Measurements from ENCODE around the gene MTFP1.
"Not testable (repeated sequence)": the region's sequence is repeated elsewhere in the genome, so short reads cannot be mapped to it uniquely, and the experiment has no call there.

MTFP1 gene

GRCh38 chr22:30430933-30431332, 5.4 kb downstream of the MTFP1 start:
- peaks cover 14% of the 10 kb centered on the region for H3K36me3 Mint-ChIP-seq
- no peak overlapping the region for H3K27ac Mint-ChIP-seq
- H3K4me3 Mint-ChIP-seq = no peak overlapping the region
- H3K27me3 Mint-ChIP-seq = no peaks in the 10 kb centered on the region
- H3K4me1 Mint-ChIP-seq = peaks cover 31% of the 10 kb centered on the region
- H3K9me3 Mint-ChIP-seq = no peaks in the 10 kb centered on the region

- Mint-ChIP-seq H3K9me3 (peaks cover 4% of the 10 kb centered on the region), H3K36me3 (peaks cover 15% of the 10 kb centered on the region), H3K4me3 (no peak overlapping the region), H3K27ac (no peak overlapping the region), H3K4me1 (peaks cover 24% of the 10 kb centered on the region), H3K27me3 (no peaks in the 10 kb centered on the region)
Measured at GRCh38 chr22:30432096-30432495, 6.5 kb downstream of the MTFP1 start.

DNA sequence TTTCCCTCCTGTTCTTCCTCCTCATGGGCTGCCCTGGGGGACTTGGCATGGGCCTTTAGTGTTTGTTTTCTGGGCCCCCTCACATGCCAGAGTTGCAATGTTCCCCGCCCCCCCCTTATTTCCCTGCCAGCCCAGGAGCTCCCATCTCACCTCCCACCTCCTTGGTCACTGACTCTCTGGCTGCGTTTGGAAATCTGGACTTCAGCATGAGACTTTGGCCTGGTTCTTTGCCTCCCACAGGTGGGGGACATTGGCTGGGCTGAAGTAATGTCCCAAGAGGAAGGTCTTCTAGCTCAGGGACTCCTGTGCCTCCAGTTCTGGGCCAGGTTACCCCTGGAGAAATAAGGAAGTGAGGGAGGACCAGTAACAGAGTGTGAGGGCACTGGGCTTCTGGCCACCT, 7.0 kb downstream of the MTFP1 start:
- H3K4me3 Mint-ChIP-seq = no peak overlapping the region

GRCh38 chr22:30433227-30433626, 7.7 kb downstream of the MTFP1 start:
- Mint-ChIP-seq H3K4me3 (no peak overlapping the region), H3K27me3 (no peaks in the 10 kb centered on the region), H3K36me3 (peaks cover 13% of the 10 kb centered on the region), H3K4me1 (peaks cover 20% of the 10 kb centered on the region), H3K9me3 (peaks cover 5% of the 10 kb centered on the region), H3K27ac (no peak overlapping the region)

More for the DNA sequence above, 7.0 kb downstream of the MTFP1 start:
- H3K36me3 Mint-ChIP-seq = peaks cover 16% of the 10 kb centered on the region
- no peak overlapping the region for H3K27ac Mint-ChIP-seq
- peaks cover 5% of the 10 kb centered on the region for H3K9me3 Mint-ChIP-seq
- peaks cover 20% of the 10 kb centered on the region for H3K4me1 Mint-ChIP-seq
- no peaks in the 10 kb centered on the region for H3K27me3 Mint-ChIP-seq

DNA sequence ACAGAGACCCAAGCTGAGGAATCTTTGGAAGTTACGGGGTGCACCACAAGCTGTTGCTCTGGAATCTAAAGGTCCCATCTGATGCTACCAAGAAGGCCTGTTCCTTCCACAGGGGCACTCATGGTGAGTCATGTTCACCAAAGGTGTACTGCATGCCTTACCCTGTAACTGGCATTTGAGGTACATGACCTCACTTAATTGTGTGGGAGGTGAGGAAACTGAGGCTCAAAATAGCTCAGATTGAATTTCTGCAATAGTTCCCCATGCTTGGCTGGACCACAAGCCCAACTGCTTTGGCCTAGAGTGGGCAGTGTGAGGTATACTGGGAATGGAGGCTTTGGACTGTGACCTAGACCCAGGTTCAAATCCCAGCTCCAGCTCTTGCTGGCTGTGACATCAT, 8.2 kb downstream of the MTFP1 start:
- H3K4me1 Mint-ChIP-seq = peaks cover 20% of the 10 kb centered on the region
- H3K4me3 Mint-ChIP-seq = no peak overlapping the region
- H3K36me3 Mint-ChIP-seq = peaks cover 13% of the 10 kb centered on the region
- no peaks in the 10 kb centered on the region for H3K27me3 Mint-ChIP-seq
- H3K27ac Mint-ChIP-seq = no peak overlapping the region
- peaks cover 5% of the 10 kb centered on the region for H3K9me3 Mint-ChIP-seq

DNA sequence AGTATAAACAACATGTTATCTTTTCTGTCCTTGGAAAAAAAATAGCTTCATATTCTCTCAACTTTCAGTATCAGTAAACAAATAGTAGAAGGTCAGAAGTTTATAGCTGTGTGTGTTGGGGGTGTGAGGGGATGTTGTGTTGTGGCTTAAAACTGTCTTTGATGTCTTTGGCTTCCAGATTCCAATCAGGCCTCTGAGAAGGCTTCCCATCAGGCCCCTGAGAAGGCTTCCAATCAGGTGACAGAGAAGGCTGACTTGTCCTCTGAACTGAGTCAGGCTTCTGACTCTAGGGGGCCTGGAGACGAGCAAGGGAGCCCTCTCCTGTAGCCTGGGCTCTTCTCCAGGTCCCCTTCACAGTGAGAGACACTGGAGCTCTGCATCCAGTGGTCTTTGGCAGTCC, 9.3 kb downstream of the MTFP1 start:
- Mint-ChIP-seq H3K36me3 (peaks cover 13% of the 10 kb centered on the region), H3K27ac (peak overlapping the region; percentile 72), H3K27me3 (peaks cover 1% of the 10 kb centered on the region), H3K4me1 (peaks cover 20% of the 10 kb centered on the region), H3K4me3 (peak overlapping the region; percentile 47), H3K9me3 (peaks cover 5% of the 10 kb centered on the region)

DNA sequence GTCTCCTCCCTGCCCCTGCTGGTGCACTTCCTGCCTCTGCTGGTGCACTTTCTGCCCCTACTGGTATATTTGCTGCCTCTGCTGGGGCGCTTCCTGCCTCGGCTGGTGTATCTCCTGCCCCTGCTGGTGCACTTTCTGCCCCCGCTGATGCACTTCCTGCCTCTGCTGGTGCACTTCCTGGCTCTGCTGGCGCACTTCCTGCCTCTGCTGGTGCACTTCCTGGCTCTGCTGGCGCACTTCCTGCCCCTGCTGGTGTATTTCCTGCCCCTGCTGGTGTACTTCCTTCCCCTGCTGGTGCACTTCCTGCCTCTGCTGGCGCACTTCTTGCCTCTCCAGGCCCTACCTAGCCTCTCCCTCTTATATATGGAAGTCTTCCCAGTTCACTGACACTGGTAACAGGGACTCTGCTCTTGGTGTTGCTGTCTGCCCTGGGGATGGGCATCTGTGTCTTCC, 10.1 kb downstream of the MTFP1 start:
- Mint-ChIP-seq H3K9me3 (peaks cover 5% of the 10 kb centered on the region), H3K4me1 (peaks cover 20% of the 10 kb centered on the region), H3K36me3 (peaks cover 13% of the 10 kb centered on the region), H3K27ac (peak overlapping the region; percentile 87), H3K27me3 (peaks cover 5% of the 10 kb centered on the region), H3K4me3 (peak overlapping the region; percentile 85)

- Mint-ChIP-seq H3K4me1 (peaks cover 20% of the 10 kb centered on the region), H3K27ac (peak overlapping the region; percentile 87), H3K4me3 (peak overlapping the region; percentile 85), H3K27me3 (peaks cover 9% of the 10 kb centered on the region), H3K9me3 (peaks cover 5% of the 10 kb centered on the region), H3K36me3 (peaks cover 13% of the 10 kb centered on the region)
Measured at GRCh38 chr22:30436196-30436595, 10.6 kb downstream of the MTFP1 start.

DNA sequence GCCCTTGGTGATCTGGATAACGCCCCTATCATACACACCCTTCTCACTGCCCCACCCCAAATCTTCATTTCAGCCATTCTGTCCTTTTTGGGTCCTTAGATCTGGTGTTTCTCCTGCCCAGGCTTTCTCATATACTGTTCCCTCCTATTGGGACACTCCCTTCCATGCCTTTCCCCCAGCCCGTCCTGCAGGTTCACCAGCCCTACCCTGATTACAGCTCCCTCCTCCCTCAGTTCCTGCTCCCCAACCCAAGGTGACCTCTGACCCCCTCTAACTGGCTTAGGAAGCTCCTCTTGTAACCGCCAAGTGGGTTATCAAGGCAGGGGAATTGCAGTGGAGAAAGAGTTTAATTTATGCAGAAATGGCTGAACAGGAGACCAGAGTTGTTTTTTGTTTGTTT, 13.0 kb downstream of the MTFP1 start:
- no peak overlapping the region for H3K4me3 Mint-ChIP-seq
- H3K9me3 Mint-ChIP-seq = peaks cover 5% of the 10 kb centered on the region
- peaks cover 13% of the 10 kb centered on the region for H3K27me3 Mint-ChIP-seq
- H3K27ac Mint-ChIP-seq = no peak overlapping the region
- H3K4me1 Mint-ChIP-seq = peaks cover 33% of the 10 kb centered on the region
- peaks cover 16% of the 10 kb centered on the region for H3K36me3 Mint-ChIP-seq

DNA sequence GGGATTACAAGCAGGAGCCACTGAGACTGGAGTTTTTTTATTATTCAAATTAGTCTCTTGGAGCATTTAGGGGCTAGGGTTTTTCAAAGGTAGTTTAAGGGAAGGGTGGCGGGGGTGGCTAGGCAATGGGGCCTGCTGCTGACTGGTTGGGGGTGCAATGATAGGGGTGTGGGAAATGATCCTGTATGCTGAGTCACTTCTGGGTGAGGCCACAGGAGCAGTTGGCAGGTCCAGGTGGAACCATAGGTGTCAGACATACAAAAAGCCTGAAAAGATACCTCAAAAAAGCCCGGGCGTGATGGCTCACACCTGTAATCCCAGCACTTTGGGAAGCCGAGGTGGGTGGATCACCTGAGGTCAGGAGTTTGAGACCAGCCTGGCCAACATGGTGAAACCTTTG, 13.7 kb downstream of the MTFP1 start:
- H3K27me3 Mint-ChIP-seq = peaks cover 15% of the 10 kb centered on the region
- peaks cover 33% of the 10 kb centered on the region for H3K4me1 Mint-ChIP-seq
- no peak overlapping the region for H3K27ac Mint-ChIP-seq
- H3K36me3 Mint-ChIP-seq = peaks cover 16% of the 10 kb centered on the region
- no peak overlapping the region for H3K4me3 Mint-ChIP-seq
- peaks cover 5% of the 10 kb centered on the region for H3K9me3 Mint-ChIP-seq

- Mint-ChIP-seq H3K27me3 (peaks cover 15% of the 10 kb centered on the region), H3K9me3 (peaks cover 5% of the 10 kb centered on the region), H3K27ac (no peak overlapping the region), H3K4me1 (peaks cover 28% of the 10 kb centered on the region), H3K36me3 (peaks cover 13% of the 10 kb centered on the region), H3K4me3 (no peak overlapping the region)
Measured at GRCh38 chr22:30439836-30440235, 14.3 kb downstream of the MTFP1 start.

DNA sequence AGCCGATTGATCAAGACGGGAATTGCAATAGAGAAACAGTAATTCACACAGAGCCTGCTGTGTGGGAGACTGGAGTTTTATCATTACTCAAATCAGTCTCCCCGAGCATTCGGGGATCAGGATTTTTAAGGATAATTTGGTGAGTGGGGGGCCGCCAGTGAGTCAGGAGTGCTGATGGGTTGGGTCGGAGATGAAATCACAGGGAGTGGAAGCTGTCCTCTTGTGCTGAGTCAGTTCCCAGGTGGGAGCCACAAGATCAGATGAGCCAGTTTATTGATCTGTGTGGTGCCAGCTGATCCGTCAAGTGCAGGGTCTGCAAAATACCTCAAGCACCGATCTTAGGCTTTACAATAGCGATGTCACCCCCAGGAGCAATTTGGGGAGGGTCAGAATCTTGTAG, 15.5 kb downstream of the MTFP1 start:
- Mint-ChIP-seq H3K36me3 (peaks cover 4% of the 10 kb centered on the region), H3K4me3 (no peak overlapping the region), H3K4me1 (peaks cover 16% of the 10 kb centered on the region), H3K9me3 (peaks cover 5% of the 10 kb centered on the region), H3K27ac (no peak overlapping the region), H3K27me3 (peaks cover 23% of the 10 kb centered on the region)

DNA sequence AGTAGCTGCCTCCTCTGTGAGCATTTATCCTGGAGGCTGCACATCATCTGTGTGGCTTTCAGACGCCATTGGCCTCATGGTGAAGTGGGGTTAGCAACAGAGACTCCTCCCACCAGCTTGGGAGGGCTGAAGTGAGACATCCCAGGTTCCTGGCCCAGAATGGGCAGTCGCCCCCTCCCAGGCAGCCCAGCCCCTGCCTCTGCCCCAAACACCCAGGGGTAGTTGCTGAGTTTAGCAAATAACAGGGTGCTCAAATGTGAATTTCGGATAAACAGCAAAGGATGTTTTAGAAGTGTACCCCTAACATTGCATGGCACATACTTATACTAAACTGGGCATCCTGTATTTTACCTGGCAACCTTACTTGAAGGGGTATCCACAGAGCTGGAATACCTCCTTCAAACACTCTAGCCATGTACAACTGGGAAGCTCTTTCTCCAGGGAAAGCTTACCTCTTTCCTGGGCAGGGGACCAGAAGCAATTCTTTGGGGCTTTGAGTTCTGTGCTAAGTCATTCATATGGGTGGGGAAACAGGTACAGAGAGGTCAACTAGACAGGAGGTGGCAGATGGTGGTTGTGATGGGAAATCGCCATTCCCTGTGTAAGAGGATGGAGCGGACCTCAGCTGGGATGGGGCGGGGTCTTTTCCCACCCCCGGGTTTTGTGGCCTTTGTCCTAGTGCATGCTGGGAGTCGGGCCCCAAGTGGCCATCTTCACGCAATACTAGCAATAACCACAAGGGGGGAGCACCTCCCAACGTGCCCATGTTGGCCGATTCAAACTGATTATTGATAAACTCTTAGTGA, 19.3 kb downstream of the MTFP1 start:
- Mint-ChIP-seq H3K27me3 (peaks cover 35% of the 10 kb centered on the region), H3K36me3 (peaks cover 2% of the 10 kb centered on the region), H3K4me3 (no peak overlapping the region), H3K27ac (no peak overlapping the region), H3K4me1 (peaks cover 13% of the 10 kb centered on the region), H3K9me3 (no peaks in the 10 kb centered on the region)

- Mint-ChIP-seq H3K27me3 (peaks cover 33% of the 10 kb centered on the region), H3K9me3 (no peaks in the 10 kb centered on the region), H3K27ac (no peak overlapping the region), H3K36me3 (peaks cover 2% of the 10 kb centered on the region), H3K4me3 (no peak overlapping the region), H3K4me1 (peaks cover 13% of the 10 kb centered on the region)
Measured at GRCh38 chr22:30445438-30446145, 20.0 kb downstream of the MTFP1 start.

- H3K27me3 Mint-ChIP-seq = peaks cover 29% of the 10 kb centered on the region
- H3K9me3 Mint-ChIP-seq = no peaks in the 10 kb centered on the region
- peaks cover 2% of the 10 kb centered on the region for H3K36me3 Mint-ChIP-seq
- no peak overlapping the region for H3K4me3 Mint-ChIP-seq
- peaks cover 7% of the 10 kb centered on the region for H3K4me1 Mint-ChIP-seq
- no peak overlapping the region for H3K27ac Mint-ChIP-seq
Measured at GRCh38 chr22:30447656-30448055, 22.1 kb downstream of the MTFP1 start.

GRCh38 chr22:30451488-30451887, 25.9 kb downstream of the MTFP1 start:
- H3K9me3 Mint-ChIP-seq, H3K27ac Mint-ChIP-seq, H3K36me3 Mint-ChIP-seq, H3K4me1 Mint-ChIP-seq, H3K4me3 Mint-ChIP-seq: not testable (repeated sequence)
- peaks cover 14% of the 10 kb centered on the region for H3K27me3 Mint-ChIP-seq
